GM23248 (cell line): ENCODE results near the gene YKT6.

Experiments used
- EZH2 ChIP-seq: fragments of 200-600 bp; sonication (generic); IDR thresholded peaks from 2 replicates; pipeline ENCODE4 v1.6.1; 2018; ENCODE audit warnings: antibody characterized with exemption, mild to moderate bottlenecking; ENCODE audit not compliant: insufficient read depth, poor library complexity, severe bottlenecking
- EZH2phosphoT487 ChIP-seq: fragments of 200-600 bp; sonication (generic); IDR thresholded peaks from 2 replicates; pipeline ENCODE4 v1.6.1; 2018; ENCODE audit warnings: antibody characterized with exemption, moderate library complexity, mild to moderate bottlenecking, low read depth; ENCODE audit not compliant: insufficient read depth

DNA sequence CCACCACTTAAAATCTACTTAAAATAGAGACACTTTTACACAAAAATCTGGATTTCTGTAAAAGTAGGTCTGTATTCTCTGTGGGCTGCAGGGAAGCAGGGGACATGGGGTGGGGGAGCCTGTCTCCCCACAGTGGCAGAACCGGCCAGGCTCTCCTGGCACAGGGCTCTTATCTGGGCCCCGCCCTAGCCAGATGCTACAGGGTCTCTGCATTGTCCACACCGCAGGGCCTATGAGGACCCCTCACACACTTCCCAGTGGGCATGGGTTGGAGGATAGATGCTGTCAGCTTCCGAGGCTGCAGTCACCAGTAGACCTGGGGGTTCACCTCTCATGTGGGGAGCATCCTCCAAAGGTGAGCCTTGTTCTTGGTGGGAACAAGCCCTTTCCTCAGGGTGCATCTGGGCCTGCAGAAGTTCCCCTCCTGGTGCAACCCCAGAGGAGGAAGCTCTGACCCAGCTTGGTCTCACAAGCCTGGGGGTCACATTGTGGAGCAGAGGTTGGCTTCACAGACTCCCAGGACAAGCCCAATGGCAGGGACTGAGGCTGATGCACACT, 44.2 kb upstream of the YKT6 start:
- TF ChIP-seq EZH2phosphoT487 (no peak), EZH2 (no peak)
